OCI-LY1 (cell line): Measurements from ENCODE around the gene TTC21A.

ENCODE experiments used
- H2AFZ ChIP-seq: fragments of 200-600 bp; sonication (generic), shearing (Covaris generic); 2 replicates; pipeline ENCODE4 v1.6.0; 2014; ENCODE audit warnings: antibody characterized with exemption, mild to moderate bottlenecking, low read length
- H3F3A ChIP-seq: fragments of 200-600 bp; sonication (generic), shearing (Covaris generic); 2 replicates; pipeline ENCODE4 v1.6.0; 2014; ENCODE audit warnings: mild to moderate bottlenecking, antibody characterized with exemption, low read length, moderate library complexity; ENCODE audit not compliant: insufficient read depth
- H3K27ac ChIP-seq: fragments of 200-600 bp; sonication (generic); 2 replicates; pipeline ENCODE4 v1.5.1; 2014; ENCODE audit warnings: low read length, mixed run types, mild to moderate bottlenecking, low read depth; ENCODE audit not compliant: poor library complexity, severe bottlenecking
- H3K27me3 ChIP-seq: fragments of 200-600 bp; sonication (generic); 2 replicates; pipeline ENCODE4 v1.6.0; 2014; ENCODE audit warnings: antibody characterized with exemption, mild to moderate bottlenecking, low read length, moderate library complexity; ENCODE audit not compliant: insufficient read depth
- H3K36me3 ChIP-seq: fragments of 200-600 bp; sonication (generic); 2 replicates; pipeline ENCODE4 v1.6.1; 2014; ENCODE audit warnings: mild to moderate bottlenecking, antibody characterized with exemption, low read length, moderate library complexity, mixed read lengths; ENCODE audit not compliant: insufficient read depth
- H3K4me1 ChIP-seq: fragments of 200-600 bp; sonication (generic); 2 replicates; pipeline ENCODE4 v1.5.1; 2014; ENCODE audit warnings: mild to moderate bottlenecking, low read length, moderate library complexity; ENCODE audit not compliant: insufficient read depth, severe bottlenecking
- H3K4me2 ChIP-seq: fragments of 200-600 bp; sonication (generic), shearing (Covaris generic); 2 replicates; pipeline ENCODE4 v1.6.1; 2014; ENCODE audit warnings: low read length
- H3K4me3 ChIP-seq: fragments of 200-600 bp; sonication (generic); 2 replicates; pipeline ENCODE4 v1.5.1; 2014; ENCODE audit warnings: low read length, low read depth, mild to moderate bottlenecking, mixed read lengths; ENCODE audit not compliant: poor library complexity, severe bottlenecking
- H3K79me2 ChIP-seq: fragments of 200-600 bp; shearing (Covaris generic); 2 replicates; pipeline ENCODE4 v1.6.1; 2016; ENCODE audit warnings: mixed run types, low read length, mixed read lengths; ENCODE audit not compliant: insufficient read depth
- H3K9ac ChIP-seq: fragments of 200-600 bp; sonication (generic), shearing (Covaris generic); 2 replicates; pipeline ENCODE4 v1.6.1; 2014; ENCODE audit warnings: mild to moderate bottlenecking, low read length, mixed read lengths
- H3K9me2 ChIP-seq: fragments of 200-600 bp; sonication (generic), shearing (Covaris generic); 2 replicates; pipeline ENCODE4 v1.6.1; 2014; ENCODE audit warnings: low read depth, mild to moderate bottlenecking, low read length, mixed read lengths
- H3K9me3 ChIP-seq: fragments of 200-600 bp; shearing (Covaris generic); 2 replicates; pipeline ENCODE4 v1.6.1; 2014; ENCODE audit warnings: low read length, mixed read lengths
- H4K20me1 ChIP-seq: fragments of 200-600 bp; sonication (generic), shearing (Covaris generic); 2 replicates; pipeline ENCODE4 v1.6.0; 2016; ENCODE audit warnings: mild to moderate bottlenecking, low read length; ENCODE audit not compliant: insufficient read depth
- EZH2 ChIP-seq: fragments of 200-600 bp; sonication (generic), shearing (Covaris generic); IDR thresholded peaks from 2 replicates; pipeline ENCODE4 v1.8.0; 2017; ENCODE audit warnings: borderline replicate concordance, mixed run types, mild to moderate bottlenecking, antibody characterized with exemption, low read length, moderate library complexity, mixed read lengths
- TF ChIP-seq, protein P1 (sequence below): fragments of 200-600 bp; sonication (generic), shearing (Covaris generic); IDR thresholded peaks from 2 replicates; pipeline ENCODE4 v1.5.1; 2017; ENCODE audit warnings: mild to moderate bottlenecking, antibody characterized with exemption, low read length, moderate library complexity, mixed read lengths

Gene TTC21A

GRCh38 chr3:39133822-39134221, 26.3 kb downstream of the TTC21A start:
- Histone ChIP-seq H3F3A (no peaks in the 10 kb centered on the region), H3K4me3 (no peak overlapping the region), H3K9me2 (no peaks in the 10 kb centered on the region), H3K79me2 (no peaks in the 10 kb centered on the region), H3K36me3 (no peaks in the 10 kb centered on the region), H4K20me1 (no peaks in the 10 kb centered on the region), H3K4me1 (no peaks in the 10 kb centered on the region), H2AFZ (no peak overlapping the region), H3K9me3 (no peaks in the 10 kb centered on the region), H3K27me3 (no peaks in the 10 kb centered on the region), H3K27ac (no peak overlapping the region), H3K4me2 (no peak overlapping the region), H3K9ac (no peak overlapping the region)
- TF ChIP-seq EZH2: no peak
- TF ChIP-seq, protein P1, sequence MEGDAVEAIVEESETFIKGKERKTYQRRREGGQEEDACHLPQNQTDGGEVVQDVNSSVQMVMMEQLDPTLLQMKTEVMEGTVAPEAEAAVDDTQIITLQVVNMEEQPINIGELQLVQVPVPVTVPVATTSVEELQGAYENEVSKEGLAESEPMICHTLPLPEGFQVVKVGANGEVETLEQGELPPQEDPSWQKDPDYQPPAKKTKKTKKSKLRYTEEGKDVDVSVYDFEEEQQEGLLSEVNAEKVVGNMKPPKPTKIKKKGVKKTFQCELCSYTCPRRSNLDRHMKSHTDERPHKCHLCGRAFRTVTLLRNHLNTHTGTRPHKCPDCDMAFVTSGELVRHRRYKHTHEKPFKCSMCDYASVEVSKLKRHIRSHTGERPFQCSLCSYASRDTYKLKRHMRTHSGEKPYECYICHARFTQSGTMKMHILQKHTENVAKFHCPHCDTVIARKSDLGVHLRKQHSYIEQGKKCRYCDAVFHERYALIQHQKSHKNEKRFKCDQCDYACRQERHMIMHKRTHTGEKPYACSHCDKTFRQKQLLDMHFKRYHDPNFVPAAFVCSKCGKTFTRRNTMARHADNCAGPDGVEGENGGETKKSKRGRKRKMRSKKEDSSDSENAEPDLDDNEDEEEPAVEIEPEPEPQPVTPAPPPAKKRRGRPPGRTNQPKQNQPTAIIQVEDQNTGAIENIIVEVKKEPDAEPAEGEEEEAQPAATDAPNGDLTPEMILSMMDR: no peak

GRCh38 chr3:39134305-39134704, 26.8 kb downstream of the TTC21A start:
- H3K4me2 ChIP-seq: no peak overlapping the region
- no peaks in the 10 kb centered on the region for H3F3A ChIP-seq
- no peak overlapping the region for H2AFZ ChIP-seq
- no peaks in the 10 kb centered on the region for H3K27me3 ChIP-seq
- no peaks in the 10 kb centered on the region for H3K9me2 ChIP-seq
- H3K79me2 ChIP-seq: no peaks in the 10 kb centered on the region
- no peaks in the 10 kb centered on the region for H3K9me3 ChIP-seq
- no peaks in the 10 kb centered on the region for H3K36me3 ChIP-seq
- H3K27ac ChIP-seq: no peak overlapping the region
- TF ChIP-seq, protein P1: no peak
- no peak for TF ChIP-seq EZH2
- H3K4me3 ChIP-seq: no peak overlapping the region
- no peak overlapping the region for H3K9ac ChIP-seq
- H3K4me1 ChIP-seq: no peaks in the 10 kb centered on the region
- no peaks in the 10 kb centered on the region for H4K20me1 ChIP-seq

- Histone ChIP-seq H3F3A (no peaks in the 10 kb centered on the region), H3K79me2 (no peaks in the 10 kb centered on the region), H3K4me2 (no peak overlapping the region)
Observed at GRCh38 chr3:39135170-39135805, 27.8 kb downstream of the TTC21A start.

More at GRCh38 chr3:39135170-39135805, 27.8 kb downstream of the TTC21A start:
- Histone ChIP-seq H3K9me2 (no peaks in the 10 kb centered on the region), H3K4me3 (no peak overlapping the region), H3K36me3 (peaks cover 4% of the 10 kb centered on the region; the same call in 1 of the 2 replicates), H3K27me3 (no peaks in the 10 kb centered on the region), H2AFZ (no peak overlapping the region), H3K9ac (no peak overlapping the region), H3K9me3 (no peaks in the 10 kb centered on the region), H4K20me1 (no peaks in the 10 kb centered on the region), H3K27ac (no peak overlapping the region), H3K4me1 (no peaks in the 10 kb centered on the region)
- TF ChIP-seq, protein P1: no peak
- no peak for TF ChIP-seq EZH2
